Upper lobe of right lung (tissue), 1 donor: ENCODE results near the gene ASTN2. TPM values are rescaled to one million over a fixed set of nuclear protein-coding genes. Genes with fewer than 3 reads are reported as not detected.

ENCODE experiments used
- ATAC-seq: fragments of 200-7000 bp; cut with Tn5 transposase; one replicate; pipeline ENCODE4 v1.9.1; 2020; ENCODE audit warnings: mild to moderate bottlenecking, moderate library complexity
- DNase-seq: peaks from one replicate; pipeline ENCODE4 v3.0.0-alpha.2; 2020
- H3K27ac ChIP-seq: fragments of 200-600 bp; one replicate; pipeline ENCODE4 v1.8.0; 2022
- H3K27me3 ChIP-seq: fragments of 200-600 bp; one replicate; pipeline ENCODE4 v1.8.0; 2022; ENCODE audit warnings: mild to moderate bottlenecking
- H3K36me3 ChIP-seq: fragments of 200-600 bp; one replicate; pipeline ENCODE4 v1.8.0; 2022
- H3K4me1 ChIP-seq: fragments of 200-600 bp; one replicate; pipeline ENCODE4 v1.8.0; 2022
- H3K4me3 ChIP-seq: fragments of 200-600 bp; one replicate; pipeline ENCODE4 v1.8.0; 2022; ENCODE audit warnings: mild to moderate bottlenecking
- H3K9me3 ChIP-seq: fragments of 200-600 bp; one replicate; pipeline ENCODE4 v1.8.0; 2022
- intact Hi-C: fragments of 100-400 bp; cut with DNase I; formaldehyde crosslinking; loops from one replicate; pipeline ENCODE4 v1.11.0; 2022
- total RNA-seq: library from RNA; stranded (reverse); fragmentation: NEBNext Ultra II Directional; extraction: Animal tissue kit (Norgen Biotek cat#: 25700); gene quantifications from one replicate; pipeline ENCODE4 v1.2.1, GENCODE V29; 2021
- TF ChIP-seq, protein P1 (sequence below): fragments of 200-600 bp; IDR thresholded peaks from one replicate; pipeline ENCODE4 v1.8.0; 2022; ENCODE audit warnings: antibody characterized with exemption
- donor health status: DM: no; HTN: yes; CAD: no; lungs with severe emphysema.

ASTN2 gene
- total RNA-seq, 1 donor from 2014 or later = 3.8 TPM

DNA sequence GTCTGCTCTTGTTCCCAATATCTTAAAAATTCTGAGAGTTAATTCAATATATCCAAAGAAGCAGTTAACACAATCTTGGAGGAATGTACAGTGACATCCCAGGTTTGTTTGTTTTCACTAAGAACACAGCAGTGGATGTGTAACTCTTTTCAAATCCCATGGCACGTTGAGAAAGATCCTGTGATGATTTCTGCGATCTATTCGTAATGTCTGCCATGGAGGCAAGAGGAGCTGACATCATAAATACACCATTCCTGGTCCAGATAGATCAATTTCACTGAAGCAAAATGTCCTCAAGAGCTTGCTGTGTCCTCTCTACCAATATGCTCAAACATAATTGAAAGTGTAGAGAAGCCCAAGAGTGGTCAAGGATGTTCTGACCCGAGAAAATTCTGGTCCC, 980.5 kb downstream of the ASTN2 start:
- intact Hi-C loops = no loop called here
- TF ChIP-seq, protein P1, sequence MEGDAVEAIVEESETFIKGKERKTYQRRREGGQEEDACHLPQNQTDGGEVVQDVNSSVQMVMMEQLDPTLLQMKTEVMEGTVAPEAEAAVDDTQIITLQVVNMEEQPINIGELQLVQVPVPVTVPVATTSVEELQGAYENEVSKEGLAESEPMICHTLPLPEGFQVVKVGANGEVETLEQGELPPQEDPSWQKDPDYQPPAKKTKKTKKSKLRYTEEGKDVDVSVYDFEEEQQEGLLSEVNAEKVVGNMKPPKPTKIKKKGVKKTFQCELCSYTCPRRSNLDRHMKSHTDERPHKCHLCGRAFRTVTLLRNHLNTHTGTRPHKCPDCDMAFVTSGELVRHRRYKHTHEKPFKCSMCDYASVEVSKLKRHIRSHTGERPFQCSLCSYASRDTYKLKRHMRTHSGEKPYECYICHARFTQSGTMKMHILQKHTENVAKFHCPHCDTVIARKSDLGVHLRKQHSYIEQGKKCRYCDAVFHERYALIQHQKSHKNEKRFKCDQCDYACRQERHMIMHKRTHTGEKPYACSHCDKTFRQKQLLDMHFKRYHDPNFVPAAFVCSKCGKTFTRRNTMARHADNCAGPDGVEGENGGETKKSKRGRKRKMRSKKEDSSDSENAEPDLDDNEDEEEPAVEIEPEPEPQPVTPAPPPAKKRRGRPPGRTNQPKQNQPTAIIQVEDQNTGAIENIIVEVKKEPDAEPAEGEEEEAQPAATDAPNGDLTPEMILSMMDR = no peak
- no peak overlapping the region for H3K27ac ChIP-seq
- H3K9me3 ChIP-seq = no peaks in the 10 kb centered on the region
- no peaks in the 10 kb centered on the region for H3K4me1 ChIP-seq
- no peaks in the 10 kb centered on the region for H3K36me3 ChIP-seq
- H3K27me3 ChIP-seq = no peaks in the 10 kb centered on the region
- no peak for DNase-seq
- no peak for ATAC-seq
- no peak overlapping the region for H3K4me3 ChIP-seq

- Histone ChIP-seq H3K9me3 (no peaks in the 10 kb centered on the region), H3K36me3 (no peaks in the 10 kb centered on the region), H3K4me1 (no peaks in the 10 kb centered on the region), H3K27me3 (no peaks in the 10 kb centered on the region), H3K27ac (no peak overlapping the region), H3K4me3 (no peak overlapping the region)
- ATAC-seq (no peak), DNase-seq (no peak)
- intact Hi-C loops = no loop called here
- TF ChIP-seq, protein P1 = no peak
Measured at GRCh38 chr9:116432051-116432450, 982.8 kb downstream of the ASTN2 start.

DNA sequence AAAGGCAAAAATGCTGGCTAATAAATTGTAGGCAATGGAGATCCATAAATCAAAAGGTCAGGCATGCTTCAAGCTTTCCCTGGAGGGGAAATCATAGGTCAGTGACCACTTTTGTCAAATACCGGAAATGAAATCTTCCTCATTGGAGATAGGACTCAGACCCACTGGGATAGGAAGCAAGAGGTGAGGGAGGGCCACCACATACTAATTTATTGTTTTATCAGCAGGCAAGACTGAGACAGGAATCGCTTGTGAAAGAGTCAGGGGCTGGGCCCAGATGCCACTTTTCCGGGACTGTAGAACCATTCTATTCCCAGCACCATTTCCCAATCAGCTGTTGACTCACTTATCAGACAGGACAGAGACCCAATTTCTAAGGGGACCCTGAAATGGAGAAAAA, 984.0 kb downstream of the ASTN2 start:
- H3K27me3 ChIP-seq = no peaks in the 10 kb centered on the region
- intact Hi-C loops = no loop called here
- H3K36me3 ChIP-seq = no peaks in the 10 kb centered on the region
- H3K4me3 ChIP-seq = no peak overlapping the region
- no peak for DNase-seq
- no peak overlapping the region for H3K27ac ChIP-seq
- TF ChIP-seq, protein P1 = no peak
- no peaks in the 10 kb centered on the region for H3K9me3 ChIP-seq
- H3K4me1 ChIP-seq = no peaks in the 10 kb centered on the region
- ATAC-seq = no peak

- no peak for ATAC-seq
- Histone ChIP-seq H3K4me3 (no peak overlapping the region), H3K27me3 (no peaks in the 10 kb centered on the region), H3K4me1 (no peaks in the 10 kb centered on the region), H3K27ac (no peak overlapping the region), H3K9me3 (no peaks in the 10 kb centered on the region), H3K36me3 (no peaks in the 10 kb centered on the region)
- no peak for DNase-seq
- TF ChIP-seq, protein P1 = no peak
- intact Hi-C loops = no loop called here
Measured at GRCh38 chr9:116425244-116425643, 989.6 kb downstream of the ASTN2 start.

- TF ChIP-seq, protein P1 = no peak
- Histone ChIP-seq H3K36me3 (no peaks in the 10 kb centered on the region), H3K9me3 (no peaks in the 10 kb centered on the region), H3K27ac (no peak overlapping the region), H3K4me3 (no peak overlapping the region), H3K4me1 (no peaks in the 10 kb centered on the region), H3K27me3 (no peaks in the 10 kb centered on the region)
- DNase-seq = no peak
- no peak for ATAC-seq
- intact Hi-C loops = no loop called here
Measured at GRCh38 chr9:116423149-116423548, 991.7 kb downstream of the ASTN2 start.
